Kidney (tissue), 14 donors: ENCODE measurements around the gene TEAD3. TPM values are rescaled to one million over a fixed set of nuclear protein-coding genes. Genes with fewer than 3 reads are reported as not detected.

ENCODE experiments used
- DNase-seq, 5 donors: peaks; one replicate each; pipeline ENCODE4 v3.0.0-alpha.2; 2013 to 2020
- FAIRE-seq: peaks from 2 replicates; lab custom pipeline; 2012; peaks lifted over from hg19 to GRCh38; lab: Jason Lieb, UNC
- H3K27ac ChIP-seq, 2 donors: one replicate each; pipeline ENCODE4 v1.7.0; 2013; ENCODE audit warnings: low read depth in 2 of 2, low read length in 2 of 2, inconsistent platforms in 1 of 2
- H3K27me3 ChIP-seq: one replicate; pipeline ENCODE4 v1.7.1; 2013; ENCODE audit warnings: low read length, inconsistent platforms; ENCODE audit not compliant: control insufficient read depth, insufficient read depth
- H3K36me3 ChIP-seq, 3 donors: one replicate each; pipeline versions ENCODE4 v1.7.0 to v1.7.1; 2013; ENCODE audit warnings: low read length in 3 of 3, control low read depth in 1 of 3, inconsistent platforms in 1 of 3; ENCODE audit not compliant: insufficient read depth in 3 of 3, control insufficient read depth in 2 of 3
- H3K4me1 ChIP-seq, 3 donors: one replicate each; pipeline versions ENCODE4 v1.7.0 to v1.7.1; 2013; ENCODE audit warnings: low read length in 3 of 3, inconsistent platforms in 1 of 3, low read depth in 1 of 3; ENCODE audit not compliant: control insufficient read depth in 2 of 3, insufficient read depth in 2 of 3
- H3K4me3 ChIP-seq, 3 donors: one replicate each; pipeline versions ENCODE4 v1.7.0 to v1.8.1; 2013; ENCODE audit warnings: low read length in 3 of 3, control low read depth in 1 of 3, inconsistent platforms in 1 of 3
- H3K9ac ChIP-seq, 3 donors: one replicate each; pipeline versions ENCODE4 v1.7.0 to v1.7.1; 2013; ENCODE audit warnings: low read length in 3 of 3, control low read depth in 1 of 3, inconsistent platforms in 1 of 3
- H3K9me3 ChIP-seq, 3 donors: one replicate each; pipeline versions ENCODE4 v1.7.0 to v1.7.1; 2013; ENCODE audit warnings: low read length in 3 of 3, control low read depth in 1 of 3, inconsistent platforms in 1 of 3; ENCODE audit not compliant: control insufficient read depth in 2 of 3, insufficient read depth in 1 of 3
- CTCF ChIP-seq: IDR thresholded peaks from 3 replicates; pipeline ENCODE4 v1.5.1; 2012; ENCODE audit warnings: mild to moderate bottlenecking, moderate library complexity, borderline replicate concordance; ENCODE audit not compliant: insufficient read depth; ENCODE audit errors: extremely low read depth
- intact Hi-C: fragments of 100-400 bp; cut with DNase I; formaldehyde crosslinking; loops from one replicate; pipeline ENCODE4 v1.11.1; 2022
- polyA plus RNA-seq: library from polyadenylated mRNA; stranded (reverse); fragments of 350-450 nt; fragmentation: Illumina TruSeq; extraction: RNeasy Lipid Tissue Mini Kit (QIAGEN cat#74804); gene quantifications from one replicate; pipeline ENCODE4 v1.2.3, GENCODE V29; 2014; ENCODE audit warnings: low read depth, low replicate concordance; ENCODE audit not compliant: insufficient read depth
- total RNA-seq: library from RNA; stranded (reverse); fragmentation: NEBNext Ultra II Directional; extraction: Animal tissue kit (Norgen Biotek cat#: 25700); gene quantifications from one replicate; pipeline ENCODE4 v1.2.1, GENCODE V29; 2021
- donor health status: control.
- donor health status: control.
- donor health status: control.
- donor health status: control.
- donor health status: control.
- donor health status: DM: yes; HTN: yes; CAD: no.
- donor health status: Normal renal cell carcinoma (clear cell type).

The TEAD3 gene
- total and polyA plus RNA-seq, 2 donors from 2014 or later: 11.3 to 18.0 TPM

GRCh38 chr6:35448191-35448590, 48.7 kb downstream of the TEAD3 start:
- Histone ChIP-seq H3K36me3 (no peaks in the 10 kb centered on the region), H3K9me3 (no peaks in the 10 kb centered on the region), H3K27me3 (no peaks in the 10 kb centered on the region), H3K4me3 (no peak overlapping the region), H3K4me1 (peaks cover 0 to 8% (median 5%) of the 10 kb centered on the region in 3 donors), H3K9ac (no peak overlapping the region), H3K27ac (no peak overlapping the region)
- intact Hi-C loops: loop anchor here (10.0 kb wide), 1 partner anchor 103 kb away; the partner anchor contains the start of gene PPARD
- peak in 1 of 5 donors; percentile 30 for DNase-seq
- FAIRE-seq: no peak
- TF ChIP-seq CTCF: no peak

DNA sequence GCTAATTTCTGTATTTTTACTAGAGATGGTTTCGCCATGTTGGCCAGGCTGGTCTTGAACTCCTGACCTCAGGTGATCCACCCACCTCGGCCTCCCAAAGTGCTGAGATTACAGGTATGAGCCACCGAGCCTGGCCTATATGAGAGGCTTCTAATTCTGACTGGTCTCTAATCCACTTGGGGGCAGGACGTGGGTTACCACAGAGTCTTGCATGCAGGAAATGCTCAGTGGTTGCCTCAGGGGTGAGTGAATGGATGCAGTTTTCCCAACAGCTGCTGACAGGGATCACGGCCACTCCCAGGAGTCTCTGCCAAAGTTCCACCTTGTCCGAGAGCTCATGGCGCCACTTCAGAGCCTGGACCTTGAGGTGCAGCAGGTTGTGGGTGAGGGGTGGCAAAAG, 51.2 kb downstream of the TEAD3 start:
- H3K27ac ChIP-seq: no peak overlapping the region
- H3K4me3 ChIP-seq: no peak overlapping the region
- H3K9ac ChIP-seq: no peak overlapping the region
- DNase-seq: no peak
- no peaks in the 10 kb centered on the region for H3K4me1 ChIP-seq
- FAIRE-seq: no peak
- no peak for TF ChIP-seq CTCF
- H3K27me3 ChIP-seq: no peaks in the 10 kb centered on the region
- no peaks in the 10 kb centered on the region for H3K9me3 ChIP-seq
- H3K36me3 ChIP-seq: no peaks in the 10 kb centered on the region
- intact Hi-C loops: loop anchor here (10.0 kb wide), 1 partner anchor 101 kb away; the partner anchor contains the start of gene PPARD

GRCh38 chr6:35443341-35444030, 53.4 kb downstream of the TEAD3 start:
- H3K27me3 ChIP-seq: no peaks in the 10 kb centered on the region
- H3K9ac ChIP-seq: no peak overlapping the region
- H3K9me3 ChIP-seq: no peaks in the 10 kb centered on the region
- H3K4me1 ChIP-seq: no peaks in the 10 kb centered on the region
- DNase-seq (peak in 1 of 5 donors; percentile 58), FAIRE-seq (no peak)
- no peak overlapping the region for H3K4me3 ChIP-seq
- intact Hi-C loops: loop anchor here (10.0 kb wide), 1 partner anchor 99 kb away; the partner anchor contains the start of gene PPARD
- no peaks in the 10 kb centered on the region for H3K36me3 ChIP-seq
- TF ChIP-seq CTCF: no peak
- H3K27ac ChIP-seq: no peak overlapping the region
